H1 (cell line): Measurements from ENCODE around the gene MFAP4. TPM values are rescaled to one million over a fixed set of nuclear protein-coding genes. Genes with fewer than 3 reads are reported as not detected.

Experiments used
- ASH2L ChIP-seq: fragments of 200-600, 300-600 bp; sonication (generic); IDR thresholded peaks from one replicate; pipeline ENCODE4 v1.7.1; 2017; ENCODE audit warnings: low read length
- EGR1 ChIP-seq: IDR thresholded peaks from 2 replicates; pipeline ENCODE4 v1.6.1; 2011; ENCODE audit warnings: low read depth, low read length, borderline replicate concordance
- FOSL1 ChIP-seq: IDR thresholded peaks from 2 replicates; pipeline ENCODE4 v1.6.1; 2011; ENCODE audit warnings: mild to moderate bottlenecking, low read depth, low read length, moderate library complexity; ENCODE audit not compliant: insufficient read depth
- GABPA ChIP-seq: IDR thresholded peaks from 2 replicates; pipeline ENCODE4 v1.6.1; 2011; ENCODE audit warnings: mild to moderate bottlenecking, low read length, moderate library complexity, borderline replicate concordance; ENCODE audit not compliant: insufficient read depth
- PHF8 ChIP-seq: fragments of 200-600 bp; sonication (generic); conservative IDR thresholded peaks from 2 replicates; pipeline ENCODE4 v1.7.1; 2012; ENCODE audit warnings: low read depth, mild to moderate bottlenecking, inconsistent platforms, low read length, moderate library complexity
- TAF7 ChIP-seq: optimal IDR thresholded peaks from 2 replicates; pipeline ENCODE3; 2011; ENCODE audit warnings: low read depth, mild to moderate bottlenecking, inconsistent platforms, low read length, moderate library complexity, borderline replicate concordance
- ZNF274 ChIP-seq: IDR thresholded peaks from 2 replicates; pipeline ENCODE4 v1.7.0; 2012; ENCODE audit warnings: low read length, borderline replicate concordance; ENCODE audit errors: extremely low read depth
- polyA plus RNA-seq, 7 experiments: library from polyadenylated mRNA; depleted of rRNA in 3 of 7; stranded (reverse) in 5 of 7; unstranded in 2 of 7; fragments of >200 nt in 5 of 7; fragments of 200-250 nt in 2 of 7; gene quantifications; 1 replicate in 5 of 7; 2 replicates in 1 of 7; 4 replicates in 1 of 7; pipeline versions ENCODE4 v1.2.1 to v1.2.3, GENCODE V29; 2011 to 2013; ENCODE audit warnings: missing spikeins in 2 of 7, mixed read lengths in 2 of 7
- total RNA-seq: library from RNA; stranded (reverse); fragmentation: NEBNext Ultra II Directional; extraction: Animal tissue kit (Norgen Biotek cat#: 25700); gene quantifications from 2 replicates; pipeline ENCODE4 v1.2.1, GENCODE V29; 2021
- TF ChIP-seq, protein P1 (sequence below): fragments of 300-600 bp; sonication (generic); IDR thresholded peaks from 2 replicates; pipeline ENCODE4 v1.7.1; 2012; ENCODE audit warnings: low read length, moderate library complexity, mild to moderate bottlenecking, inconsistent platforms; ENCODE audit not compliant: insufficient replicate concordance

Gene MFAP4
- total and polyA plus RNA-seq, 2 of the 8 experiments (the other 6 are each of a cell fraction or from before 2014, with no cell fraction given) = 3.1 to 3.6 TPM

DNA sequence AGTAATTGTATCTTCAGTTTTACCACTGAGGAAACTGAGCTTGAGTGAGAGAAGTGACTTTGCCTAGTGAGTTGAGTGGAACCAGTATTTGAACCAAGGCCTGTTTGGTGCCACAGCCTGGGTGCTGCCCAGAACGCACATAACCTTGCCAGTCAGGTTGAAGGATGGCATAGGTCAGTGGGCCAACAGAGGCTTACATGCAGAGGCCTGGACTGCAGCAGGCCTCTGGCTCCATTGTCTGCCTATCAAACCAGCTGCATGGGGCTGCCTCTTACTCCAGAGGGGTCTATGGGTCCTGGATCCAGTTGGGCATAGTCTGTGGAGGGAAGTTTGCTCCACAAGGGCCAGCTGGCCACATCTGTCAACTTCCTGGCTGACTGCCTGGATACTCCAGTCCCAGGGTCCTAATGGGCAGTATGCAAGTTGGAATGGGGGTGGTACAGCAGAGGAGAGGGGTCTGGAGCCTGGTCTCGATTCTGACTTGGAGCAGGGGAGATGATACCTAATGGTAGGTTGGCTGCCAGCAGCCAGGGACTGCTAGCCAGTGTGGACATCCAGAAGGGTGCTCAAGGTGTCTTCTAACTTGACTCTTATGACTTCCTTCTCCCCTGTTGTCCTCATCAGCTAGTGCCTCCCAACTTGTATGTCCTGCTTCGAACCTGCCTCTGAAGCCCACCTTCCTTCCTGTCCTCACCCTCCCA is 12.9 kb upstream of the MFAP4 start (continued):
- TF ChIP-seq, protein P1, sequence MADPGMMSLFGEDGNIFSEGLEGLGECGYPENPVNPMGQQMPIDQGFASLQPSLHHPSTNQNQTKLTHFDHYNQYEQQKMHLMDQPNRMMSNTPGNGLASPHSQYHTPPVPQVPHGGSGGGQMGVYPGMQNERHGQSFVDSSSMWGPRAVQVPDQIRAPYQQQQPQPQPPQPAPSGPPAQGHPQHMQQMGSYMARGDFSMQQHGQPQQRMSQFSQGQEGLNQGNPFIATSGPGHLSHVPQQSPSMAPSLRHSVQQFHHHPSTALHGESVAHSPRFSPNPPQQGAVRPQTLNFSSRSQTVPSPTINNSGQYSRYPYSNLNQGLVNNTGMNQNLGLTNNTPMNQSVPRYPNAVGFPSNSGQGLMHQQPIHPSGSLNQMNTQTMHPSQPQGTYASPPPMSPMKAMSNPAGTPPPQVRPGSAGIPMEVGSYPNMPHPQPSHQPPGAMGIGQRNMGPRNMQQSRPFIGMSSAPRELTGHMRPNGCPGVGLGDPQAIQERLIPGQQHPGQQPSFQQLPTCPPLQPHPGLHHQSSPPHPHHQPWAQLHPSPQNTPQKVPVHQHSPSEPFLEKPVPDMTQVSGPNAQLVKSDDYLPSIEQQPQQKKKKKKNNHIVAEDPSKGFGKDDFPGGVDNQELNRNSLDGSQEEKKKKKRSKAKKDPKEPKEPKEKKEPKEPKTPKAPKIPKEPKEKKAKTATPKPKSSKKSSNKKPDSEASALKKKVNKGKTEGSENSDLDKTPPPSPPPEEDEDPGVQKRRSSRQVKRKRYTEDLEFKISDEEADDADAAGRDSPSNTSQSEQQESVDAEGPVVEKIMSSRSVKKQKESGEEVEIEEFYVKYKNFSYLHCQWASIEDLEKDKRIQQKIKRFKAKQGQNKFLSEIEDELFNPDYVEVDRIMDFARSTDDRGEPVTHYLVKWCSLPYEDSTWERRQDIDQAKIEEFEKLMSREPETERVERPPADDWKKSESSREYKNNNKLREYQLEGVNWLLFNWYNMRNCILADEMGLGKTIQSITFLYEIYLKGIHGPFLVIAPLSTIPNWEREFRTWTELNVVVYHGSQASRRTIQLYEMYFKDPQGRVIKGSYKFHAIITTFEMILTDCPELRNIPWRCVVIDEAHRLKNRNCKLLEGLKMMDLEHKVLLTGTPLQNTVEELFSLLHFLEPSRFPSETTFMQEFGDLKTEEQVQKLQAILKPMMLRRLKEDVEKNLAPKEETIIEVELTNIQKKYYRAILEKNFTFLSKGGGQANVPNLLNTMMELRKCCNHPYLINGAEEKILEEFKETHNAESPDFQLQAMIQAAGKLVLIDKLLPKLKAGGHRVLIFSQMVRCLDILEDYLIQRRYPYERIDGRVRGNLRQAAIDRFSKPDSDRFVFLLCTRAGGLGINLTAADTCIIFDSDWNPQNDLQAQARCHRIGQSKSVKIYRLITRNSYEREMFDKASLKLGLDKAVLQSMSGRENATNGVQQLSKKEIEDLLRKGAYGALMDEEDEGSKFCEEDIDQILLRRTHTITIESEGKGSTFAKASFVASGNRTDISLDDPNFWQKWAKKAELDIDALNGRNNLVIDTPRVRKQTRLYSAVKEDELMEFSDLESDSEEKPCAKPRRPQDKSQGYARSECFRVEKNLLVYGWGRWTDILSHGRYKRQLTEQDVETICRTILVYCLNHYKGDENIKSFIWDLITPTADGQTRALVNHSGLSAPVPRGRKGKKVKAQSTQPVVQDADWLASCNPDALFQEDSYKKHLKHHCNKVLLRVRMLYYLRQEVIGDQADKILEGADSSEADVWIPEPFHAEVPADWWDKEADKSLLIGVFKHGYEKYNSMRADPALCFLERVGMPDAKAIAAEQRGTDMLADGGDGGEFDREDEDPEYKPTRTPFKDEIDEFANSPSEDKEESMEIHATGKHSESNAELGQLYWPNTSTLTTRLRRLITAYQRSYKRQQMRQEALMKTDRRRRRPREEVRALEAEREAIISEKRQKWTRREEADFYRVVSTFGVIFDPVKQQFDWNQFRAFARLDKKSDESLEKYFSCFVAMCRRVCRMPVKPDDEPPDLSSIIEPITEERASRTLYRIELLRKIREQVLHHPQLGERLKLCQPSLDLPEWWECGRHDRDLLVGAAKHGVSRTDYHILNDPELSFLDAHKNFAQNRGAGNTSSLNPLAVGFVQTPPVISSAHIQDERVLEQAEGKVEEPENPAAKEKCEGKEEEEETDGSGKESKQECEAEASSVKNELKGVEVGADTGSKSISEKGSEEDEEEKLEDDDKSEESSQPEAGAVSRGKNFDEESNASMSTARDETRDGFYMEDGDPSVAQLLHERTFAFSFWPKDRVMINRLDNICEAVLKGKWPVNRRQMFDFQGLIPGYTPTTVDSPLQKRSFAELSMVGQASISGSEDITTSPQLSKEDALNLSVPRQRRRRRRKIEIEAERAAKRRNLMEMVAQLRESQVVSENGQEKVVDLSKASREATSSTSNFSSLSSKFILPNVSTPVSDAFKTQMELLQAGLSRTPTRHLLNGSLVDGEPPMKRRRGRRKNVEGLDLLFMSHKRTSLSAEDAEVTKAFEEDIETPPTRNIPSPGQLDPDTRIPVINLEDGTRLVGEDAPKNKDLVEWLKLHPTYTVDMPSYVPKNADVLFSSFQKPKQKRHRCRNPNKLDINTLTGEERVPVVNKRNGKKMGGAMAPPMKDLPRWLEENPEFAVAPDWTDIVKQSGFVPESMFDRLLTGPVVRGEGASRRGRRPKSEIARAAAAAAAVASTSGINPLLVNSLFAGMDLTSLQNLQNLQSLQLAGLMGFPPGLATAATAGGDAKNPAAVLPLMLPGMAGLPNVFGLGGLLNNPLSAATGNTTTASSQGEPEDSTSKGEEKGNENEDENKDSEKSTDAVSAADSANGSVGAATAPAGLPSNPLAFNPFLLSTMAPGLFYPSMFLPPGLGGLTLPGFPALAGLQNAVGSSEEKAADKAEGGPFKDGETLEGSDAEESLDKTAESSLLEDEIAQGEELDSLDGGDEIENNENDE = no peak
- TF ChIP-seq EGR1 (no peak), FOSL1 (no peak), TAF7 (no peak), ASH2L (no peak), PHF8 (no peak), ZNF274 (no peak), GABPA (no peak)
